Measurements from ENCODE around the gene LZTFL1. TPM values are rescaled to one million over a fixed set of nuclear protein-coding genes. Genes with fewer than 3 reads are reported as not detected.

LZTFL1 gene
- total RNA-seq, 1 experiment from 2014 or later, result 9.1 TPM

- Mint-ChIP-seq H3K27ac (no peak overlapping the region), H3K4me1 (no peaks in the 10 kb centered on the region), H3K27me3 (ENCODE audit: low read depth) (no peaks in the 10 kb centered on the region), H3K4me3 (no peak overlapping the region), H3K36me3 (no peaks in the 10 kb centered on the region), H3K9me3 (no peaks in the 10 kb centered on the region)
- ChIA-PET POLR2A (no interaction called here), CTCF (interaction anchor here (0.6 to 1.5 kb wide), 2 partner anchors 26 to 706 kb away, joined by 3 read pairs; no protein-coding TSS in a partner anchor)
- TF ChIP-seq MYBL2 (CRISPR knock-in tag; IDR thresholded peaks at IDR 0.05) (no peak), NR2C2 (CRISPR knock-in tag; IDR thresholded peaks at IDR 0.05) (no peak), ZNF396 (CRISPR knock-in tag; IDR thresholded peaks at IDR 0.05; ENCODE audit: borderline replicate concordance) (no peak), ZNF317 (CRISPR knock-in tag; IDR thresholded peaks at IDR 0.05; ENCODE audit: borderline replicate concordance, low read depth) (no peak), SOX15 (CRISPR knock-in tag; IDR thresholded peaks at IDR 0.05) (no peak), ZBTB21 (CRISPR knock-in tag; IDR thresholded peaks at IDR 0.05; ENCODE audit: borderline replicate concordance) (no peak), EMX1 (CRISPR knock-in tag; IDR thresholded peaks at IDR 0.05) (no peak)
- no peak for ATAC-seq
- no peak for DNase-seq (ENCODE audit: low spot score)
Observed at GRCh38 chr3:45806072-45806471, 35.8 kb downstream of the LZTFL1 start.

GRCh38 chr3:45803252-45803935 lies 38.5 kb downstream of the LZTFL1 start:
- ATAC-seq (no peak), DNase-seq (ENCODE audit: low spot score) (no peak)
- Mint-ChIP-seq H3K4me3 (no peak overlapping the region), H3K36me3 (no peaks in the 10 kb centered on the region), H3K4me1 (no peaks in the 10 kb centered on the region), H3K27me3 (ENCODE audit: low read depth) (peaks cover 12% of the 10 kb centered on the region), H3K27ac (no peak overlapping the region), H3K9me3 (no peaks in the 10 kb centered on the region)
- ChIA-PET POLR2A (no interaction called here), CTCF (interaction anchor here (0.5 kb wide), 1 partner anchor 748 kb away, joined by 4 read pairs; no protein-coding TSS in a partner anchor)
- no peak for TF ChIP-seq SOX15 (CRISPR knock-in tag; IDR thresholded peaks at IDR 0.05)
- TF ChIP-seq ZNF671 (CRISPR knock-in tag; IDR thresholded peaks at IDR 0.05), result no peak

DNA sequence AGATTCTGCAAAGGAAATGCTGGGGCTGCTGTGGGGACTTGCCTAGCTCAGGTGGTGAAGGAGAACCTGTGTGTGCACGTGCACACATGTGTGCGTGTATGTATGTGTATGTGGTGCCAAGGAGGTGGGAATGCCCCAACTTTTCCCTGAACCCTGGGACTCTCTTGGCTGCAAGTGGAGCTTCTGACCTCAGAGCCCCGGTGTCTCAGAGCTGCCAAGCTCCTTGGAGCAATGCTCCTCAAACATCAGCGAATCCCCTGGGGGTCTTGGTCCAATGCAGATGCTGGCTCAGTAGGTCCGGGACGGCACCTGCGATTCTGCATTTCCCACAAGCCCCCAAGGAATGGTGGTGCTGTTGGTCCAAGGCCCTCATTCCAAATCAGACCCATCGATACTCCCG lies 39.8 kb downstream of the LZTFL1 start:
- H3K36me3 Mint-ChIP-seq, result no peaks in the 10 kb centered on the region
- ATAC-seq (no peak), DNase-seq (ENCODE audit: low spot score) (no peak)
- TF ChIP-seq ZNF138 (CRISPR knock-in tag; conservative IDR thresholded peaks at IDR 0.05) (no peak), HMGXB4 (CRISPR knock-in tag; IDR thresholded peaks at IDR 0.05) (no peak), NFYB (CRISPR knock-in tag; conservative IDR thresholded peaks at IDR 0.05; ENCODE audit: low read depth) (no peak), ZNF512 (CRISPR knock-in tag; IDR thresholded peaks at IDR 0.05; ENCODE audit: borderline replicate concordance) (no peak), ZNF219 (CRISPR knock-in tag; IDR thresholded peaks at IDR 0.05; ENCODE audit: borderline replicate concordance) (no peak)
- TF ChIP-seq, protein P1, sequence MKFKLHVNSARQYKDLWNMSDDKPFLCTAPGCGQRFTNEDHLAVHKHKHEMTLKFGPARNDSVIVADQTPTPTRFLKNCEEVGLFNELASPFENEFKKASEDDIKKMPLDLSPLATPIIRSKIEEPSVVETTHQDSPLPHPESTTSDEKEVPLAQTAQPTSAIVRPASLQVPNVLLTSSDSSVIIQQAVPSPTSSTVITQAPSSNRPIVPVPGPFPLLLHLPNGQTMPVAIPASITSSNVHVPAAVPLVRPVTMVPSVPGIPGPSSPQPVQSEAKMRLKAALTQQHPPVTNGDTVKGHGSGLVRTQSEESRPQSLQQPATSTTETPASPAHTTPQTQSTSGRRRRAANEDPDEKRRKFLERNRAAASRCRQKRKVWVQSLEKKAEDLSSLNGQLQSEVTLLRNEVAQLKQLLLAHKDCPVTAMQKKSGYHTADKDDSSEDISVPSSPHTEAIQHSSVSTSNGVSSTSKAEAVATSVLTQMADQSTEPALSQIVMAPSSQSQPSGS (CRISPR knock-in tag; IDR thresholded peaks at IDR 0.05; ENCODE audit: borderline replicate concordance, low read depth), result no peak
- H3K9me3 Mint-ChIP-seq, result no peaks in the 10 kb centered on the region
- peaks cover 24% of the 10 kb centered on the region for H3K27me3 Mint-ChIP-seq (ENCODE audit: low read depth)
- H3K4me1 Mint-ChIP-seq, result no peaks in the 10 kb centered on the region
- ChIA-PET CTCF (no interaction called here), POLR2A (no interaction called here)
- H3K27ac Mint-ChIP-seq, result no peak overlapping the region
- H3K4me3 Mint-ChIP-seq, result no peak overlapping the region

- Mint-ChIP-seq H3K27ac (no peak overlapping the region), H3K36me3 (no peaks in the 10 kb centered on the region), H3K4me3 (no peak overlapping the region), H3K4me1 (peaks cover 3% of the 10 kb centered on the region; the same call in 1 of the 2 replicates), H3K27me3 (ENCODE audit: low read depth) (peaks cover 38% of the 10 kb centered on the region), H3K9me3 (no peaks in the 10 kb centered on the region)
- DNase-seq (ENCODE audit: low spot score), result no peak
- POLR2A ChIA-PET, result no interaction called here
- CTCF ChIA-PET, result no interaction called here
- ATAC-seq, result no peak
- TF ChIP-seq TP53 (CRISPR knock-in tag; IDR thresholded peaks at IDR 0.05) (no peak), TEAD4 (CRISPR knock-in tag; IDR thresholded peaks at IDR 0.05) (no peak), CREB1 (CRISPR knock-in tag; IDR thresholded peaks at IDR 0.05) (no peak), SMAD3 (CRISPR knock-in tag; IDR thresholded peaks at IDR 0.05; ENCODE audit: borderline replicate concordance) (no peak), NFYB (CRISPR knock-in tag; conservative IDR thresholded peaks at IDR 0.05; ENCODE audit: low read depth) (no peak)
- TF ChIP-seq, protein P2, sequence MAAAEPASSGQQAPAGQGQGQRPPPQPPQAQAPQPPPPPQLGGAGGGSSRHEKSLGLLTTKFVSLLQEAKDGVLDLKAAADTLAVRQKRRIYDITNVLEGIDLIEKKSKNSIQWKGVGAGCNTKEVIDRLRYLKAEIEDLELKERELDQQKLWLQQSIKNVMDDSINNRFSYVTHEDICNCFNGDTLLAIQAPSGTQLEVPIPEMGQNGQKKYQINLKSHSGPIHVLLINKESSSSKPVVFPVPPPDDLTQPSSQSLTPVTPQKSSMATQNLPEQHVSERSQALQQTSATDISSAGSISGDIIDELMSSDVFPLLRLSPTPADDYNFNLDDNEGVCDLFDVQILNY (CRISPR knock-in tag; IDR thresholded peaks at IDR 0.05), result no peak
- TF ChIP-seq, protein P3, sequence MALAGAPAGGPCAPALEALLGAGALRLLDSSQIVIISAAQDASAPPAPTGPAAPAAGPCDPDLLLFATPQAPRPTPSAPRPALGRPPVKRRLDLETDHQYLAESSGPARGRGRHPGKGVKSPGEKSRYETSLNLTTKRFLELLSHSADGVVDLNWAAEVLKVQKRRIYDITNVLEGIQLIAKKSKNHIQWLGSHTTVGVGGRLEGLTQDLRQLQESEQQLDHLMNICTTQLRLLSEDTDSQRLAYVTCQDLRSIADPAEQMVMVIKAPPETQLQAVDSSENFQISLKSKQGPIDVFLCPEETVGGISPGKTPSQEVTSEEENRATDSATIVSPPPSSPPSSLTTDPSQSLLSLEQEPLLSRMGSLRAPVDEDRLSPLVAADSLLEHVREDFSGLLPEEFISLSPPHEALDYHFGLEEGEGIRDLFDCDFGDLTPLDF (CRISPR knock-in tag; IDR thresholded peaks at IDR 0.05), result no peak
Observed at GRCh38 chr3:45800611-45801010, 41.3 kb downstream of the LZTFL1 start.

All from WTC11 (cell line).